WTC11 (cell line): ENCODE data around the gene STPG3. TPM values are rescaled to one million over a fixed set of nuclear protein-coding genes. Genes with fewer than 3 reads are reported as not detected.
"Not testable (repeated sequence)": the region's sequence is repeated elsewhere in the genome, so short reads cannot be mapped to it uniquely, and the experiment has no call there.

ENCODE experiments used
- ATAC-seq: fragments of 200-7000 bp; cut with Tn5 transposase; 2 replicates; pipeline ENCODE4 v1.10.0; 2021; ENCODE audit warnings: mild to moderate bottlenecking, moderate library complexity
- CTCF ChIA-PET: fragments of 300-600 bp; sonication (Branson Sonifier 250); formaldehyde crosslinking; loops from one replicate; lab custom pipeline; 2021; ENCODE audit warnings: antibody characterized with exemption; lab: Charles Lee
- POLR2A ChIA-PET: fragments of 350-600 bp; sonication (Branson Sonifier 250); formaldehyde crosslinking; loops from one replicate; lab custom pipeline; 2021; ENCODE audit warnings: antibody characterized with exemption; lab: Charles Lee
- DNase-seq: peaks from one replicate; pipeline ENCODE4 v3.0.0; 2021; ENCODE audit warnings: low spot score
- H3K27ac Mint-ChIP-seq: 2 replicates; pipeline ENCODE4 v1.8.0; 2021; ENCODE audit warnings: mixed read lengths
- H3K27me3 Mint-ChIP-seq: 2 replicates; pipeline ENCODE4 v1.8.0; 2021; ENCODE audit warnings: low read depth, mild to moderate bottlenecking, moderate library complexity, mixed read lengths
- H3K36me3 Mint-ChIP-seq: 2 replicates; pipeline ENCODE4 v1.8.0; 2021; ENCODE audit warnings: mixed read lengths
- H3K4me1 Mint-ChIP-seq: 2 replicates; pipeline ENCODE4 v1.8.0; 2022; ENCODE audit warnings: mixed read lengths
- H3K4me3 Mint-ChIP-seq: 2 replicates; pipeline ENCODE4 v1.8.0; 2021; ENCODE audit warnings: mild to moderate bottlenecking, moderate library complexity, mixed read lengths
- H3K9me3 Mint-ChIP-seq: 2 replicates; pipeline ENCODE4 v1.8.0; 2021; ENCODE audit warnings: mixed read lengths
- CREM ChIP-seq: sonication (generic); formaldehyde crosslinking; IDR thresholded peaks from 2 replicates; pipeline ENCODE4 v1.8.1; 2022; ENCODE audit warnings: mild to moderate bottlenecking, missing genetic modification reagents, moderate library complexity
- EMX1 ChIP-seq: fragments of 250-450 bp; sonication (Bioruptor Pico); IDR thresholded peaks from 2 replicates; pipeline ENCODE4 v1.8.0; 2021; ENCODE audit warnings: mild to moderate bottlenecking
- ERG ChIP-seq: fragments of 250-450 bp; sonication (Bioruptor Pico); IDR thresholded peaks from 2 replicates; pipeline ENCODE4 v1.8.0; 2021; ENCODE audit warnings: mild to moderate bottlenecking
- ESRRA ChIP-seq: sonication (generic); formaldehyde crosslinking; IDR thresholded peaks from 2 replicates; pipeline ENCODE4 v1.8.1; 2022; ENCODE audit warnings: mild to moderate bottlenecking, missing genetic modification reagents, borderline replicate concordance
- ETV6 ChIP-seq: sonication (generic); formaldehyde crosslinking; IDR thresholded peaks from 2 replicates; pipeline ENCODE4 v1.8.1; 2022; ENCODE audit warnings: mild to moderate bottlenecking, missing genetic modification reagents
- FOXK1 ChIP-seq: sonication (generic); formaldehyde crosslinking; IDR thresholded peaks from 2 replicates; pipeline ENCODE4 v1.8.0; 2022; ENCODE audit warnings: mild to moderate bottlenecking, moderate library complexity, missing genetic modification reagents
- MLX ChIP-seq: sonication (generic); formaldehyde crosslinking; IDR thresholded peaks from 2 replicates; pipeline ENCODE4 v1.8.1; 2023; ENCODE audit warnings: mild to moderate bottlenecking, missing genetic modification reagents, moderate library complexity
- MYBL2 ChIP-seq: sonication (generic); formaldehyde crosslinking; IDR thresholded peaks from 2 replicates; pipeline ENCODE4 v1.8.1; 2023; ENCODE audit warnings: mild to moderate bottlenecking, moderate library complexity, missing genetic modification reagents
- NFE2L1 ChIP-seq: sonication (generic); formaldehyde crosslinking; IDR thresholded peaks from 2 replicates; pipeline ENCODE4 v1.8.1; 2023; ENCODE audit warnings: missing genetic modification reagents
- TEAD1 ChIP-seq: sonication (generic); formaldehyde crosslinking; IDR thresholded peaks from 2 replicates; pipeline ENCODE4 v1.8.0; 2022; ENCODE audit warnings: mild to moderate bottlenecking, missing genetic modification reagents
- TP53 ChIP-seq: sonication (generic); formaldehyde crosslinking; IDR thresholded peaks from 2 replicates; pipeline ENCODE4 v1.8.1; 2023; ENCODE audit warnings: mild to moderate bottlenecking, missing genetic modification reagents
- USF1 ChIP-seq: sonication (generic); formaldehyde crosslinking; IDR thresholded peaks from 2 replicates; pipeline ENCODE4 v1.8.0; 2022; ENCODE audit warnings: mild to moderate bottlenecking, missing genetic modification reagents
- ZNF121 ChIP-seq: sonication (generic); formaldehyde crosslinking; IDR thresholded peaks from 2 replicates; pipeline ENCODE4 v1.8.0; 2023; ENCODE audit warnings: missing genetic modification reagents
- ZNF317 ChIP-seq: sonication (generic); formaldehyde crosslinking; IDR thresholded peaks from 2 replicates; pipeline ENCODE4 v1.8.1; 2023; ENCODE audit warnings: low read depth, mild to moderate bottlenecking, moderate library complexity, missing genetic modification reagents, borderline replicate concordance
- ZNF416 ChIP-seq: fragments of 250-450 bp; sonication (Bioruptor Pico); IDR thresholded peaks from 2 replicates; pipeline ENCODE4 v1.9.0; 2021; ENCODE audit warnings: mild to moderate bottlenecking, inconsistent platforms
- ZNF671 ChIP-seq: fragments of 250-450 bp; sonication (Bioruptor Pico); IDR thresholded peaks from 2 replicates; pipeline ENCODE4 v1.8.0; 2021; ENCODE audit warnings: mild to moderate bottlenecking
- ZSCAN18 ChIP-seq: fragments of 250-450 bp; sonication (Bioruptor Pico); IDR thresholded peaks from 2 replicates; pipeline ENCODE4 v2.1.2; 2022; ENCODE audit warnings: mild to moderate bottlenecking, moderate library complexity
- total RNA-seq: library from RNA; stranded (reverse); gene quantifications from 3 replicates; pipeline ENCODE4 v1.2.3, GENCODE V29; 2021
- TF ChIP-seq, protein P1 (sequence below): sonication (generic); formaldehyde crosslinking; IDR thresholded peaks from 2 replicates; pipeline ENCODE4 v1.8.0; 2023; ENCODE audit warnings: missing genetic modification reagents
- TF ChIP-seq, protein P2 (sequence below): sonication (generic); formaldehyde crosslinking; IDR thresholded peaks from 2 replicates; pipeline ENCODE4 v1.8.1; 2023; ENCODE audit warnings: mild to moderate bottlenecking, moderate library complexity, missing genetic modification reagents
- TF ChIP-seq, protein P3 (sequence below): sonication (generic); formaldehyde crosslinking; IDR thresholded peaks from 2 replicates; pipeline ENCODE4 v1.8.0; 2022; ENCODE audit warnings: mild to moderate bottlenecking, missing genetic modification reagents

The STPG3 gene
- total RNA-seq, 1 experiment from 2014 or later = 0.26 TPM

GRCh38 chr9:137242269-137243203, 8.6 kb upstream of the STPG3 start (continued):
- TF ChIP-seq MLX (CRISPR knock-in tag) (no peak), FOXK1 (CRISPR knock-in tag) (no peak), ZNF317 (CRISPR knock-in tag) (no peak), ZSCAN18 (CRISPR knock-in tag) (no peak)

GRCh38 chr9:137243266-137243625, 7.8 kb upstream of the STPG3 start:
- DNase-seq, H3K9me3 Mint-ChIP-seq, H3K27ac Mint-ChIP-seq, H3K27me3 Mint-ChIP-seq, ATAC-seq: not testable (repeated sequence)
- POLR2A ChIA-PET = interaction anchor here (1.2 kb wide), 1 partner anchor 11 kb away, joined by 3 read pairs; no protein-coding TSS in a partner anchor
- Mint-ChIP-seq H3K36me3 (peaks cover 20% of the 10 kb centered on the region), H3K4me3 (peak overlapping the region; percentile 81), H3K4me1 (peaks cover 35% of the 10 kb centered on the region)
- CTCF ChIA-PET = interaction anchor here (2.1 kb wide), 1 partner anchor 8 kb away, joined by 7 read pairs; no protein-coding TSS in a partner anchor

DNA sequence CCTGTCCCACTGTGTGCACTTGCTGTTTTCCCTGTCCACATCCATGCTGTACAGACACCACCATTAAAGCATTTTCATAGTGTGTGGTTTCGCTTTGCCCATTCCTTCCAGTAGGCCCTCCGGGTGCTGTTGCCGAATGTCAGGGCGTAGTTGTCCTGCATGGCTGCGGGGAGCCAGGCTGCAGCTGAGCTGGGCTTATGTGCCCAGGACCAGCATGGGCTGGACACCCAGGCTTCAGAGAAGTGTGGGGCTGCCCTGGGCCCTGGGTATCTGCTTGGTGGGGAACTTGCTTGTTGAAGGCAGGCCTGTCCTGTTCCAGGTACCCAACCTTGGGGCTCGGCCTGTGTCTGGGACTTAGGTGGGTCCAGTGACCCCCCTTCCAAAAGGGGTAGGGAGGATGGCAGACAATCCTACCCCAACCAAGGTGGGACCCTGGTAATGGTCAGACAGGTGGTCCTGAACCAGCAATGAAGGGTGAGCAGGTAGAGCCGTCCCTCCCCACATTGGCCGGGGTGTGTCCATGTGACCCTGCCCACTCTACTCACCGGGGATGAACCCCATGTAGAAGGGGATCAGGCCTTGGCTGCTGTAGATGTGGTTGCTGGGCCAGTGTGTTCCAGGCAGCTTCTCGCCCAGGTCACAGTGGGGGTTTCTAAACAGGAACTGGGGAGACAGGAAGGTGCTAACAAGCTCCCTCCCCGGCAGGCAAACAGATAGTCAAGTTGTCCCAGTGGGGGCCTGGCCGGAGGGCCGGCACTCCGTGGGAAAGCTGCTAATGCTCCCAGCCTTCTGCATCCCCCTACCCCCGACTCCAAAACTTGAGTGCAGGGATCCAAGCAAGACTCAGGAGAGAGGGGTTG, 7.2 kb upstream of the STPG3 start:
- ATAC-seq = no peak
- Mint-ChIP-seq H3K27me3 (peaks cover 4% of the 10 kb centered on the region), H3K36me3 (peaks cover 20% of the 10 kb centered on the region), H3K4me1 (peaks cover 31% of the 10 kb centered on the region), H3K4me3 (peak overlapping the region; percentile 81), H3K27ac (peak overlapping the region; percentile 70), H3K9me3 (no peaks in the 10 kb centered on the region)
- DNase-seq = no peak
- ChIA-PET CTCF (interaction anchor here (0.6 to 2.3 kb wide), 15 partner anchors 9 to 214 kb away, joined by 3 to 12 read pairs (median 4); partner anchors contain the start of genes NELFB, RNF224, SAPCD2 and TOR4A), POLR2A (interaction anchor here (0.5 to 2.1 kb wide), 3 partner anchors 10 to 43 kb away, joined by 3 to 9 read pairs (median 4); no protein-coding TSS in a partner anchor)
- TF ChIP-seq, protein P1, sequence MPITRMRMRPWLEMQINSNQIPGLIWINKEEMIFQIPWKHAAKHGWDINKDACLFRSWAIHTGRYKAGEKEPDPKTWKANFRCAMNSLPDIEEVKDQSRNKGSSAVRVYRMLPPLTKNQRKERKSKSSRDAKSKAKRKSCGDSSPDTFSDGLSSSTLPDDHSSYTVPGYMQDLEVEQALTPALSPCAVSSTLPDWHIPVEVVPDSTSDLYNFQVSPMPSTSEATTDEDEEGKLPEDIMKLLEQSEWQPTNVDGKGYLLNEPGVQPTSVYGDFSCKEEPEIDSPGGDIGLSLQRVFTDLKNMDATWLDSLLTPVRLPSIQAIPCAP (CRISPR knock-in tag) = peak; percentile 40; the same call in 1 of the 2 replicates
- peak; percentile 86 for TF ChIP-seq EMX1 (CRISPR knock-in tag)
- TF ChIP-seq, protein P2, sequence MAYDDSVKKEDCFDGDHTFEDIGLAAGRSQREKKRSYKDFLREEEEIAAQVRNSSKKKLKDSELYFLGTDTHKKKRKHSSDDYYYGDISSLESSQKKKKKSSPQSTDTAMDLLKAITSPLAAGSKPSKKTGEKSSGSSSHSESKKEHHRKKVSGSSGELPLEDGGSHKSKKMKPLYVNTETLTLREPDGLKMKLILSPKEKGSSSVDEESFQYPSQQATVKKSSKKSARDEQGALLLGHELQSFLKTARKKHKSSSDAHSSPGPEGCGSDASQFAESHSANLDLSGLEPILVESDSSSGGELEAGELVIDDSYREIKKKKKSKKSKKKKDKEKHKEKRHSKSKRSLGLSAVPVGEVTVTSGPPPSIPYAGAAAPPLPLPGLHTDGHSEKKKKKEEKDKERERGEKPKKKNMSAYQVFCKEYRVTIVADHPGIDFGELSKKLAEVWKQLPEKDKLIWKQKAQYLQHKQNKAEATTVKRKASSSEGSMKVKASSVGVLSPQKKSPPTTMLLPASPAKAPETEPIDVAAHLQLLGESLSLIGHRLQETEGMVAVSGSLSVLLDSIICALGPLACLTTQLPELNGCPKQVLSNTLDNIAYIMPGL (CRISPR knock-in tag) = no peak
- TF ChIP-seq, protein P3, sequence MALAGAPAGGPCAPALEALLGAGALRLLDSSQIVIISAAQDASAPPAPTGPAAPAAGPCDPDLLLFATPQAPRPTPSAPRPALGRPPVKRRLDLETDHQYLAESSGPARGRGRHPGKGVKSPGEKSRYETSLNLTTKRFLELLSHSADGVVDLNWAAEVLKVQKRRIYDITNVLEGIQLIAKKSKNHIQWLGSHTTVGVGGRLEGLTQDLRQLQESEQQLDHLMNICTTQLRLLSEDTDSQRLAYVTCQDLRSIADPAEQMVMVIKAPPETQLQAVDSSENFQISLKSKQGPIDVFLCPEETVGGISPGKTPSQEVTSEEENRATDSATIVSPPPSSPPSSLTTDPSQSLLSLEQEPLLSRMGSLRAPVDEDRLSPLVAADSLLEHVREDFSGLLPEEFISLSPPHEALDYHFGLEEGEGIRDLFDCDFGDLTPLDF (CRISPR knock-in tag) = no peak
- TF ChIP-seq ZNF416 (CRISPR knock-in tag) = peak; percentile 40; the same call in 1 of the 2 replicates
- TF ChIP-seq ZNF671 (CRISPR knock-in tag) = peak; percentile 17; the same call in 1 of the 2 replicates
- no peak for TF ChIP-seq CREM (CRISPR knock-in tag)
- no peak for TF ChIP-seq ESRRA (CRISPR knock-in tag)
- 0 out of 2 replicates have a peak, but pooled peaks have one; percentile 53 for TF ChIP-seq ERG (CRISPR knock-in tag)
- peak; percentile 49; the same call in 1 of the 2 replicates for TF ChIP-seq TEAD1 (CRISPR knock-in tag)
- peak; percentile 64; the same call in 1 of the 2 replicates for TF ChIP-seq USF1 (CRISPR knock-in tag)
- TF ChIP-seq TP53 = no peak
- TF ChIP-seq ETV6 (CRISPR knock-in tag) = 0 out of 2 replicates have a peak, but pooled peaks have one; percentile 36
- TF ChIP-seq NFE2L1 = 0 out of 2 replicates have a peak, but pooled peaks have one; percentile 37
- 0 out of 2 replicates have a peak, but pooled peaks have one; percentile 43 for TF ChIP-seq MYBL2 (CRISPR knock-in tag)
- 0 out of 2 replicates have a peak, but pooled peaks have one; percentile 4 for TF ChIP-seq ZNF121 (CRISPR knock-in tag)
